Right atrium auricular region (tissue), 2 donors: ENCODE measurements around the gene IDE. TPM values are rescaled to one million over a fixed set of nuclear protein-coding genes. Genes with fewer than 3 reads are reported as not detected.

ENCODE experiments used
- DNase-seq: peaks from one replicate; pipeline ENCODE4 v3.0.0-alpha.2; 2019; ENCODE audit warnings: low spot score
- H3K27ac ChIP-seq, 2 donors: fragments of 200-600 bp; sonication (generic); 1 replicate in 1 of 2; 2 replicates in 1 of 2; pipeline ENCODE4 v1.5.1; 2016 to 2019
- H3K27me3 ChIP-seq, 2 donors: fragments of 200-600 bp; sonication (generic); one replicate each; pipeline versions ENCODE4 v1.5.1 to v1.6.0; 2017 to 2019
- H3K36me3 ChIP-seq: fragments of 200-600 bp; sonication (generic); one replicate; pipeline ENCODE4 v1.5.1; 2016
- H3K4me1 ChIP-seq, 2 donors: fragments of 200-600 bp; sonication (generic); one replicate each; pipeline versions ENCODE4 v1.5.1 to v1.6.0; 2017 to 2019
- H3K4me3 ChIP-seq, 2 donors: fragments of 200-600 bp; sonication (generic); 1 replicate in 1 of 2; 2 replicates in 1 of 2; pipeline ENCODE4 v1.5.1; 2017 to 2019; ENCODE audit warnings: mild to moderate bottlenecking in 1 of 2, moderate library complexity in 1 of 2
- H3K9me3 ChIP-seq, 2 donors: fragments of 200-600 bp; sonication (generic); one replicate each; pipeline ENCODE4 v1.5.1; 2019
- CTCF ChIP-seq, 2 donors: fragments of 200-600 bp; sonication (generic); IDR thresholded peaks; one replicate each; pipeline ENCODE4 v1.5.1; 2019; ENCODE audit warnings: antibody characterized with exemption in 2 of 2
- total RNA-seq, 2 donors: library from RNA; depleted of rRNA; stranded (reverse); fragments of >200 nt; gene quantifications; one replicate each; pipeline ENCODE4 v1.1.0, GENCODE V29; 2016

Gene IDE
- total RNA-seq, 2 donors from 2014 or later = 20.3 to 36.0 TPM

- no peaks in the 10 kb centered on the region for H3K36me3 ChIP-seq
- no peaks in the 10 kb centered on the region for H3K27me3 ChIP-seq
- no peak for TF ChIP-seq CTCF (IDR thresholded peaks at IDR 0.05)
- DNase-seq = no peak
- no peaks in the 10 kb centered on the region for H3K9me3 ChIP-seq
- H3K27ac ChIP-seq = no peak overlapping the region
- peaks cover 0 to 27% of the 10 kb centered on the region in 2 donors for H3K4me1 ChIP-seq
- no peak overlapping the region for H3K4me3 ChIP-seq
Measured at GRCh38 chr10:92569071-92569470, 4.8 kb downstream of the IDE start.

DNA sequence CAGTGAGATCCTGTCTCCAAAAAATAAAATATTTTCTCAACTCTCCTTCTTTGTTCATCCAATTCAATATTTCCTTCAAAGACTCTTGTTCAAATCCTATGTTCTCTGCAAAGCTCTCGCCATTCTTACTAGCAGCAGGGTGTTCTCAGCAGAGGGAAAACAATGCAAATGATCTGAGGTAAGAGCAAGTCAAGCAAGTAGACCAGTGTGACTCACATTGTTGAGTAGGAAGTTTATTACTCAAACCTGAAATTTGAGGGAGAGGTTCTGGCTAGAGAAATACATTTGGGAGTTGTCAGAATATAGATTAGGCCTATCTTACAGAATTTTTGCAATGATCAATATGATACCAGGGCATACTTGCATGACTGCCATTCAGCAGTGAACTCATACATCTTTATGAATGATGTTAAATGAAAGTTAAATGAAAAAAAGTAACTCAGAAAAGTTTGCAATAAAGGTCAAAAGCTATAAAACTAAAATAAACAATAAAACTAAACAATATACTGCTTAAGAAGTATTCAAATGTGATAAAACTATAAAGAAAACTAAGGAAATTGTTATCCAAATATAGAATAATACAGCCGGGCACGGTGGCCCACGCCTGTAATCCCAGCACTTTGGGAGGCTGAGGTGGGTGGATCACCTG is 5.8 kb downstream of the IDE start:
- no peak for TF ChIP-seq CTCF (IDR thresholded peaks at IDR 0.05)
- no peak for DNase-seq
- no peaks in the 10 kb centered on the region for H3K36me3 ChIP-seq

GRCh38 chr10:92562424-92562823 is 11.5 kb downstream of the IDE start:
- TF ChIP-seq CTCF (IDR thresholded peaks at IDR 0.05) = no peak
- no peak overlapping the region for H3K27ac ChIP-seq
- no peaks in the 10 kb centered on the region for H3K4me1 ChIP-seq
- no peak for DNase-seq
- no peaks in the 10 kb centered on the region for H3K9me3 ChIP-seq
- H3K36me3 ChIP-seq = peaks cover 7% of the 10 kb centered on the region
- no peaks in the 10 kb centered on the region for H3K27me3 ChIP-seq
- no peak overlapping the region for H3K4me3 ChIP-seq

More for the DNA sequence above, 5.8 kb downstream of the IDE start:
- Histone ChIP-seq H3K4me1 (peaks cover 0 to 26% of the 10 kb centered on the region in 2 donors), H3K9me3 (no peaks in the 10 kb centered on the region), H3K27me3 (no peaks in the 10 kb centered on the region), H3K4me3 (no peak overlapping the region), H3K27ac (no peak overlapping the region)

- H3K27ac ChIP-seq = no peak overlapping the region
- peaks cover 18% of the 10 kb centered on the region for H3K36me3 ChIP-seq
- H3K27me3 ChIP-seq = no peaks in the 10 kb centered on the region
- peaks cover 0 to 3% of the 10 kb centered on the region in 2 donors for H3K9me3 ChIP-seq
- no peak for DNase-seq
- H3K4me3 ChIP-seq = no peak overlapping the region
- TF ChIP-seq CTCF (IDR thresholded peaks at IDR 0.05) = no peak
- H3K4me1 ChIP-seq = no peaks in the 10 kb centered on the region
Measured at GRCh38 chr10:92559046-92559445, 14.8 kb downstream of the IDE start.

- no peak for DNase-seq
- no peak for TF ChIP-seq CTCF (IDR thresholded peaks at IDR 0.05)
- no peaks in the 10 kb centered on the region for H3K4me1 ChIP-seq
- no peak overlapping the region for H3K4me3 ChIP-seq
- H3K27ac ChIP-seq = no peak overlapping the region
- peaks cover 0 to 6% of the 10 kb centered on the region in 2 donors for H3K9me3 ChIP-seq
- peaks cover 12% of the 10 kb centered on the region for H3K36me3 ChIP-seq
- no peaks in the 10 kb centered on the region for H3K27me3 ChIP-seq
Measured at GRCh38 chr10:92553959-92554358, 19.9 kb downstream of the IDE start.

DNA sequence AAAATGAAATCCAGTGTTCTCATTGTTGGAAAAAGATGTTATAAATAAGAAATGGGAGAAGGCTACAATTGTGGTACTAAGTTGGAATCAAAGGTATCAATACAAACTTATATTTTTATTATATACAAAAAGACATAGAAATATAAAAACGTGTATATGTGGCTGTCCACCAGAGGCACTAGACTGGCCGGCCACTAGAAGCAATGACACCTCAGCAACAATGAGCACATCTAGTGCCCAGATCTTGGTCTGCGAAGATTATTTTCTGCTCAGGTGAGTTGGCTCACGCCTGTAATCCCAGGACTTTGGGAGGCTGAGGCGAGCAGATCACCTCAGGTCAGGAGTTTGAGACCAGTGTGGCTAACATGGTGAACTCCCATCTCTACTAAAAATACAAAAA is 21.6 kb downstream of the IDE start:
- no peak for DNase-seq
- TF ChIP-seq CTCF (IDR thresholded peaks at IDR 0.05) = no peak

More for the DNA sequence above, 21.6 kb downstream of the IDE start:
- Histone ChIP-seq H3K4me1 (no peaks in the 10 kb centered on the region), H3K27me3 (no peaks in the 10 kb centered on the region), H3K9me3 (peaks cover 0 to 6% of the 10 kb centered on the region in 2 donors), H3K36me3 (peaks cover 12% of the 10 kb centered on the region), H3K4me3 (no peak overlapping the region), H3K27ac (no peak overlapping the region)
